Breast epithelium (tissue), 3 donors: Measurements from ENCODE around the gene TMEM141.

Experiments
- POLR2AphosphoS5 ChIP-seq, 3 donors: sonication (generic); formaldehyde crosslinking; IDR thresholded peaks; one replicate each; pipeline ENCODE4 v1.6.1; 2017; ENCODE audit warnings: antibody characterized with exemption in 3 of 3
- TF ChIP-seq, protein P1 (sequence below), 3 donors: fragments of 450-650 bp; IDR thresholded peaks; one replicate each; pipeline ENCODE4 v1.5.1; 2016 to 2017; ENCODE audit warnings: antibody characterized with exemption in 3 of 3, mild to moderate bottlenecking in 3 of 3, moderate library complexity in 3 of 3

- TF ChIP-seq, protein P1, sequence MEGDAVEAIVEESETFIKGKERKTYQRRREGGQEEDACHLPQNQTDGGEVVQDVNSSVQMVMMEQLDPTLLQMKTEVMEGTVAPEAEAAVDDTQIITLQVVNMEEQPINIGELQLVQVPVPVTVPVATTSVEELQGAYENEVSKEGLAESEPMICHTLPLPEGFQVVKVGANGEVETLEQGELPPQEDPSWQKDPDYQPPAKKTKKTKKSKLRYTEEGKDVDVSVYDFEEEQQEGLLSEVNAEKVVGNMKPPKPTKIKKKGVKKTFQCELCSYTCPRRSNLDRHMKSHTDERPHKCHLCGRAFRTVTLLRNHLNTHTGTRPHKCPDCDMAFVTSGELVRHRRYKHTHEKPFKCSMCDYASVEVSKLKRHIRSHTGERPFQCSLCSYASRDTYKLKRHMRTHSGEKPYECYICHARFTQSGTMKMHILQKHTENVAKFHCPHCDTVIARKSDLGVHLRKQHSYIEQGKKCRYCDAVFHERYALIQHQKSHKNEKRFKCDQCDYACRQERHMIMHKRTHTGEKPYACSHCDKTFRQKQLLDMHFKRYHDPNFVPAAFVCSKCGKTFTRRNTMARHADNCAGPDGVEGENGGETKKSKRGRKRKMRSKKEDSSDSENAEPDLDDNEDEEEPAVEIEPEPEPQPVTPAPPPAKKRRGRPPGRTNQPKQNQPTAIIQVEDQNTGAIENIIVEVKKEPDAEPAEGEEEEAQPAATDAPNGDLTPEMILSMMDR (IDR thresholded peaks at IDR 0.05): no peak
- TF ChIP-seq POLR2AphosphoS5 (IDR thresholded peaks at IDR 0.05): no peak
Observed at GRCh38 chr9:136838314-136839228, 47.4 kb downstream of the TMEM141 start.
